Upper lobe of right lung (tissue), 1 donor: ENCODE measurements around the gene METTL16. TPM values are rescaled to one million over a fixed set of nuclear protein-coding genes. Genes with fewer than 3 reads are reported as not detected.
A peak's percentile ranks its signal among the peaks of the same experiment; 100 is the strongest.

Source experiments
- ATAC-seq: fragments of 200-7000 bp; cut with Tn5 transposase; one replicate; pipeline ENCODE4 v1.9.1; 2020; ENCODE audit warnings: mild to moderate bottlenecking, moderate library complexity
- DNase-seq: peaks from one replicate; pipeline ENCODE4 v3.0.0-alpha.2; 2020
- H3K27ac ChIP-seq: fragments of 200-600 bp; one replicate; pipeline ENCODE4 v1.8.0; 2022
- H3K27me3 ChIP-seq: fragments of 200-600 bp; one replicate; pipeline ENCODE4 v1.8.0; 2022; ENCODE audit warnings: mild to moderate bottlenecking
- H3K36me3 ChIP-seq: fragments of 200-600 bp; one replicate; pipeline ENCODE4 v1.8.0; 2022
- H3K4me1 ChIP-seq: fragments of 200-600 bp; one replicate; pipeline ENCODE4 v1.8.0; 2022
- H3K4me3 ChIP-seq: fragments of 200-600 bp; one replicate; pipeline ENCODE4 v1.8.0; 2022; ENCODE audit warnings: mild to moderate bottlenecking
- H3K9me3 ChIP-seq: fragments of 200-600 bp; one replicate; pipeline ENCODE4 v1.8.0; 2022
- CTCF ChIP-seq: fragments of 200-600 bp; IDR thresholded peaks from one replicate; pipeline ENCODE4 v1.8.0; 2022; ENCODE audit warnings: antibody characterized with exemption
- intact Hi-C: fragments of 100-400 bp; cut with DNase I; formaldehyde crosslinking; loops from one replicate; pipeline ENCODE4 v1.11.0; 2022
- total RNA-seq: library from RNA; stranded (reverse); fragmentation: NEBNext Ultra II Directional; extraction: Animal tissue kit (Norgen Biotek cat#: 25700); gene quantifications from one replicate; pipeline ENCODE4 v1.2.1, GENCODE V29; 2021
- donor health status: DM: no; HTN: yes; CAD: no; lungs with severe emphysema.

METTL16 gene
- total RNA-seq, 1 donor from 2014 or later, result 30.0 TPM

GRCh38 chr17:2414446-2415064 lies 97.1 kb downstream of the METTL16 start:
- no peak for DNase-seq
- intact Hi-C loops, result loop anchor here (2.0 kb wide), 1 partner anchor 32 kb away; no protein-coding TSS in a partner anchor
- H3K27ac ChIP-seq, result no peak overlapping the region

GRCh38 chr17:2412561-2413021 lies 99.1 kb downstream of the METTL16 start:
- no peak overlapping the region for H3K4me3 ChIP-seq
- DNase-seq, result peak; percentile 41
- TF ChIP-seq CTCF, result no peak
- peaks cover 14% of the 10 kb centered on the region for H3K4me1 ChIP-seq
- no peaks in the 10 kb centered on the region for H3K9me3 ChIP-seq
- peak; percentile 36 for ATAC-seq
- H3K27me3 ChIP-seq, result no peaks in the 10 kb centered on the region
- peaks cover 15% of the 10 kb centered on the region for H3K36me3 ChIP-seq
- intact Hi-C loops, result no loop called here
- peak overlapping the region; percentile 14 for H3K27ac ChIP-seq

More at GRCh38 chr17:2414446-2415064, 97.1 kb downstream of the METTL16 start:
- peaks cover 24% of the 10 kb centered on the region for H3K36me3 ChIP-seq
- no peaks in the 10 kb centered on the region for H3K9me3 ChIP-seq
- H3K4me3 ChIP-seq, result no peak overlapping the region
- no peak for ATAC-seq
- H3K27me3 ChIP-seq, result no peaks in the 10 kb centered on the region
- TF ChIP-seq CTCF, result no peak
- peaks cover 23% of the 10 kb centered on the region for H3K4me1 ChIP-seq

GRCh38 chr17:2410951-2411350 lies 100.7 kb downstream of the METTL16 start:
- DNase-seq, result no peak
- intact Hi-C loops, result no loop called here
- no peak for ATAC-seq

GRCh38 chr17:2406903-2407790 lies 104.5 kb downstream of the METTL16 start:
- no peak for TF ChIP-seq CTCF
- DNase-seq, result no peak
- ATAC-seq, result peak; percentile 61
- intact Hi-C loops, result no loop called here
- Histone ChIP-seq H3K9me3 (no peaks in the 10 kb centered on the region), H3K4me1 (peaks cover 41% of the 10 kb centered on the region), H3K27ac (peak overlapping the region; percentile 55), H3K36me3 (no peaks in the 10 kb centered on the region), H3K27me3 (no peaks in the 10 kb centered on the region), H3K4me3 (no peak overlapping the region)

More at GRCh38 chr17:2410951-2411350, 100.7 kb downstream of the METTL16 start:
- Histone ChIP-seq H3K27me3 (no peaks in the 10 kb centered on the region), H3K4me3 (no peak overlapping the region), H3K9me3 (no peaks in the 10 kb centered on the region), H3K36me3 (peaks cover 15% of the 10 kb centered on the region), H3K4me1 (peaks cover 18% of the 10 kb centered on the region), H3K27ac (no peak overlapping the region)
- TF ChIP-seq CTCF, result no peak

- no peaks in the 10 kb centered on the region for H3K36me3 ChIP-seq
- ATAC-seq, result no peak
- TF ChIP-seq CTCF, result no peak
- intact Hi-C loops, result no loop called here
- H3K4me1 ChIP-seq, result peaks cover 41% of the 10 kb centered on the region
- H3K9me3 ChIP-seq, result no peaks in the 10 kb centered on the region
- DNase-seq, result no peak
- peak overlapping the region; percentile 55 for H3K27ac ChIP-seq
- no peak overlapping the region for H3K4me3 ChIP-seq
- no peaks in the 10 kb centered on the region for H3K27me3 ChIP-seq
Observed at GRCh38 chr17:2406271-2406902, 105.3 kb downstream of the METTL16 start.
